ENCODE measurements around the gene NAB2. TPM values are rescaled to one million over a fixed set of nuclear protein-coding genes. Genes with fewer than 3 reads are reported as not detected.

Gene NAB2
- total RNA-seq, 1 experiment from 2014 or later: 17.4 TPM

- Histone ChIP-seq H2AFZ (ENCODE audit: low read length) (peak overlapping the region; percentile 80), H3K9me3 (ENCODE audit: low read length) (no peaks in the 10 kb centered on the region), H3K9ac (ENCODE audit: low read length) (peak overlapping the region; percentile 97), H3K79me2 (ENCODE audit: low read length) (peaks cover 19% of the 10 kb centered on the region), H3K9me2 (replicated peaks; ENCODE audit: low read length) (no peaks in the 10 kb centered on the region), H3K4me2 (ENCODE audit: low read length) (peak overlapping the region; percentile 100), H4K20me1 (ENCODE audit: low read length) (no peaks in the 10 kb centered on the region), H3K4me1 (ENCODE audit: insufficient read depth, low read length) (peaks cover 25% of the 10 kb centered on the region), H3K36me3 (ENCODE audit: low read depth, low read length) (no peaks in the 10 kb centered on the region), H3K27ac (ENCODE audit: low read length) (peak overlapping the region; percentile 98), H3F3A (ENCODE audit: low read length, unreplicated experiment) (peaks cover 6% of the 10 kb centered on the region), H3K4me3 (ENCODE audit: low read length) (peak overlapping the region; percentile 82), H3K27me3 (ENCODE audit: low read length) (no peaks in the 10 kb centered on the region)
- POLR2A ChIA-PET (ENCODE audit: unreplicated experiment): interaction anchor here (0.5 to 1.4 kb wide), 4 partner anchors 8 to 392 kb away, joined by 3 to 11 read pairs (median 6); partner anchors contain the start of genes NEMP1 and STAT6
- CTCF ChIA-PET: interaction anchor here (1.9 to 2.5 kb wide), 2 partner anchors 18 to 25 kb away, joined by 5 to 17 read pairs; partner anchors contain the start of gene STAT6
- BruUV-seq (replicated peaks): no TSS peak
- ATAC-seq: peak; percentile 42
- intact Hi-C loops (cut with micrococcal nuclease): loop anchor here (1.0 kb wide), 1 partner anchor 8 kb away; no protein-coding TSS in a partner anchor
- TF ChIP-seq, protein P1, sequence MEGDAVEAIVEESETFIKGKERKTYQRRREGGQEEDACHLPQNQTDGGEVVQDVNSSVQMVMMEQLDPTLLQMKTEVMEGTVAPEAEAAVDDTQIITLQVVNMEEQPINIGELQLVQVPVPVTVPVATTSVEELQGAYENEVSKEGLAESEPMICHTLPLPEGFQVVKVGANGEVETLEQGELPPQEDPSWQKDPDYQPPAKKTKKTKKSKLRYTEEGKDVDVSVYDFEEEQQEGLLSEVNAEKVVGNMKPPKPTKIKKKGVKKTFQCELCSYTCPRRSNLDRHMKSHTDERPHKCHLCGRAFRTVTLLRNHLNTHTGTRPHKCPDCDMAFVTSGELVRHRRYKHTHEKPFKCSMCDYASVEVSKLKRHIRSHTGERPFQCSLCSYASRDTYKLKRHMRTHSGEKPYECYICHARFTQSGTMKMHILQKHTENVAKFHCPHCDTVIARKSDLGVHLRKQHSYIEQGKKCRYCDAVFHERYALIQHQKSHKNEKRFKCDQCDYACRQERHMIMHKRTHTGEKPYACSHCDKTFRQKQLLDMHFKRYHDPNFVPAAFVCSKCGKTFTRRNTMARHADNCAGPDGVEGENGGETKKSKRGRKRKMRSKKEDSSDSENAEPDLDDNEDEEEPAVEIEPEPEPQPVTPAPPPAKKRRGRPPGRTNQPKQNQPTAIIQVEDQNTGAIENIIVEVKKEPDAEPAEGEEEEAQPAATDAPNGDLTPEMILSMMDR (conservative IDR thresholded peaks at IDR 0.05; ENCODE audit: low read depth, low read length): no peak
- TF ChIP-seq EZH2phosphoT487 (IDR thresholded peaks at IDR 0.05; ENCODE audit: borderline replicate concordance, low read length): no peak
- no peak for TF ChIP-seq EZH2 (IDR thresholded peaks at IDR 0.05; ENCODE audit: low read length, unreplicated experiment)
- DNase-seq: peak; percentile 83
Measured at GRCh38 chr12:57087010-57087690, 1.8 kb upstream of the NAB2 start.

- H3K4me2 ChIP-seq (ENCODE audit: low read length): peak overlapping the region; percentile 100
- H3K36me3 ChIP-seq (ENCODE audit: low read depth, low read length): no peaks in the 10 kb centered on the region
- no peaks in the 10 kb centered on the region for H4K20me1 ChIP-seq (ENCODE audit: low read length)
- H3K4me1 ChIP-seq (ENCODE audit: insufficient read depth, low read length): peaks cover 25% of the 10 kb centered on the region
- peak overlapping the region; percentile 79 for H2AFZ ChIP-seq (ENCODE audit: low read length)
- intact Hi-C loops (cut with micrococcal nuclease): loop anchor here (1.0 kb wide), 2 partner anchors 9 to 23 kb away; partner anchors contain the start of gene STAT6
- ChIA-PET CTCF (interaction anchor here (1.7 to 2.5 kb wide), 3 partner anchors 18 to 24 kb away, joined by 5 to 17 read pairs (median 10); partner anchors contain the start of gene STAT6), POLR2A (ENCODE audit: unreplicated experiment) (interaction anchor here (0.5 to 1.4 kb wide), 3 partner anchors 9 to 392 kb away, joined by 5 to 11 read pairs (median 6); partner anchors contain the start of genes NEMP1 and STAT6)
- peaks cover 19% of the 10 kb centered on the region for H3K79me2 ChIP-seq (ENCODE audit: low read length)
- peaks cover 6% of the 10 kb centered on the region for H3F3A ChIP-seq (ENCODE audit: low read length, unreplicated experiment)
- H3K9me2 ChIP-seq (replicated peaks; ENCODE audit: low read length): no peaks in the 10 kb centered on the region
- peak overlapping the region; percentile 82 for H3K4me3 ChIP-seq (ENCODE audit: low read length)
- no peaks in the 10 kb centered on the region for H3K9me3 ChIP-seq (ENCODE audit: low read length)
- H3K27ac ChIP-seq (ENCODE audit: low read length): peak overlapping the region; percentile 98
- peak overlapping the region; percentile 97 for H3K9ac ChIP-seq (ENCODE audit: low read length)
- BruUV-seq (replicated peaks): TSS peak; percentile 96
- H3K27me3 ChIP-seq (ENCODE audit: low read length): no peaks in the 10 kb centered on the region
- DNase-seq: peak; percentile 92
- TF ChIP-seq EZH2phosphoT487 (IDR thresholded peaks at IDR 0.05; ENCODE audit: borderline replicate concordance, low read length) (no peak), EZH2 (IDR thresholded peaks at IDR 0.05; ENCODE audit: low read length, unreplicated experiment) (no peak)
- TF ChIP-seq, protein P1 (conservative IDR thresholded peaks at IDR 0.05; ENCODE audit: low read depth, low read length): no peak
- peak; percentile 46 for ATAC-seq
Measured at GRCh38 chr12:57087691-57088353, 1.1 kb upstream of the NAB2 start.
